ENCODE data around the gene WWOX. TPM values are rescaled to one million over a fixed set of nuclear protein-coding genes. Genes with fewer than 3 reads are reported as not detected.

The WWOX gene
- total RNA-seq, 1 donor from 2014 or later = 8.9 TPM

GRCh38 chr16:78097548-78097947 lies 1.9 kb upstream of the WWOX start:
- no peak for DNase-seq
- H3K36me3 ChIP-seq = no peaks in the 10 kb centered on the region
- H3K4me3 ChIP-seq = no peak overlapping the region
- no peak overlapping the region for H3K27ac ChIP-seq (replicated peaks)
- H3K27me3 ChIP-seq (ENCODE audit: low read depth) = peaks cover 20% of the 10 kb centered on the region
- H3K9me3 ChIP-seq (replicated peaks) = no peaks in the 10 kb centered on the region
- TF ChIP-seq CTCF (IDR thresholded peaks at IDR 0.05; ENCODE audit: borderline replicate concordance) = no peak
- H3K4me1 ChIP-seq = peaks cover 19% of the 10 kb centered on the region
- intact Hi-C loops (cut with micrococcal nuclease) = no loop called here

GRCh38 chr16:78098087-78098486 lies 1.4 kb upstream of the WWOX start:
- Histone ChIP-seq H3K9me3 (replicated peaks) (no peaks in the 10 kb centered on the region), H3K4me1 (peaks cover 22% of the 10 kb centered on the region), H3K4me3 (no peak overlapping the region), H3K27ac (replicated peaks) (no peak overlapping the region), H3K36me3 (no peaks in the 10 kb centered on the region), H3K27me3 (ENCODE audit: low read depth) (peaks cover 14% of the 10 kb centered on the region)
- no peak for TF ChIP-seq CTCF (IDR thresholded peaks at IDR 0.05; ENCODE audit: borderline replicate concordance)
- intact Hi-C loops (cut with micrococcal nuclease) = no loop called here
- no peak for DNase-seq

DNA sequence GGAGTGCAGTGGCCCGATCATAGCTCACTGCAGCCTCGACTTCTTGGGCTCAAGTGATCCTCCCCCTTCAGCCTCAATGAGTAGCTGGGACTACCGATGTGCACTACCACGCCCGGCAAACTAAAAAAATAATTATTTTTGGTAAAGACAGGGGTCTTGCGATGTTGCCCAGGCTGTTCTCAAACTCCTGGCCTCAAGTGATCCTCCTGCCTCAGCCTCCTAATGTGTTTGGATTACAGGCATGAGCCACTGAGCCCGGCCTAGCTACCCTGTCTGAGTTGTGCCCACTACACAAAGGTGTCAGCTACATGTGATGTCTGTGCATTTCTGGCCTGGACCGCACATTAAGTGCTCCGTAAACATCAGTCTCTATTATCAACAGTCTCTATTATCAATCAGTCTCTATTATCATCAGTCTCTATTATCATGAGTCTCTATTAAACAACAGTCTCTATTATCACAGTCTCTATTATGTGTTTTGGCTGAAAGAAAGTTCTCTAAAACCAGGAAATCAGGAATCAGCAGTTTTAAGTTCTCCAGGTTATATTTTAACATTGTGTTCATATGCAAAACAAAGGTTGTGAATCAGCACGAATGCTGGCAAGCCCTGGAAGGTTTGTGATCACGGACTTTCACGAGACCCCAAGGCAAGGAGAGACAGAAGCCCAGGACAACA lies 721 bp upstream of the WWOX start:
- no peak for DNase-seq

GRCh38 chr16:78100112-78100467 lies 636 bp downstream of the WWOX start:
- intact Hi-C loops (cut with micrococcal nuclease) = no loop called here
- peak overlapping the region; percentile 94 for H3K27ac ChIP-seq (replicated peaks)
- no peaks in the 10 kb centered on the region for H3K9me3 ChIP-seq (replicated peaks)

More for the DNA sequence above, 721 bp upstream of the WWOX start:
- no peak for TF ChIP-seq CTCF (IDR thresholded peaks at IDR 0.05; ENCODE audit: borderline replicate concordance)
- no peaks in the 10 kb centered on the region for H3K9me3 ChIP-seq (replicated peaks)
- peaks cover 8% of the 10 kb centered on the region for H3K27me3 ChIP-seq (ENCODE audit: low read depth)
- no peaks in the 10 kb centered on the region for H3K36me3 ChIP-seq
- peak overlapping the region; percentile 94 for H3K27ac ChIP-seq (replicated peaks)
- H3K4me1 ChIP-seq = peaks cover 22% of the 10 kb centered on the region
- H3K4me3 ChIP-seq = peak overlapping the region; percentile 96
- intact Hi-C loops (cut with micrococcal nuclease) = no loop called here

DNA sequence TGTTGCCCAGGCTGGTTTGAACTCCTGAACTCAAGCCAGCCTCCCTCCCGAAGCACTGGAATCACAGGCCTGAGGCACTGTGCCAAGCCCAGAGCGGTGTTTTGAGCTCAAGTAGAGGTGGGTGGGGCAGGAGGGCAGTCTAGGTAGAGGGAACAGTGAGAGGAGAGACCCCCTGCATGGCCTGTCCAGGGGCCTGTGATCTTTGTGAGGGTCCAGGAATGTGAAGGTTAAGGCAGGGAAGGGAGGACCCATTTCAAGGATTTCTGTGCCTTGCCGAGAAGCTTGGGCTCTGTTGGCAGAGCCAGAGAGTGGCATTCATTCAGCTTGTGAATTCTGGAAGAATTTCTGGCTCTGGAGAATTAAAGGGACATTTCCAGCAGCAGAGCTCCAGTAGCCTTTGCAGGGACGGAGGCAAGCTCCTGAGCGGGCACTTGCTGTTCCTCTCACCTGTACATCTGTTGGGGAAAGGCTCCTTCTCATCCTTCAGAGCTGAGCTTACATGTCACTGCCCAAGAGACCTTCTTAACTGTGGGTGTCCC lies 2.7 kb downstream of the WWOX start:
- peaks cover 30% of the 10 kb centered on the region for H3K4me1 ChIP-seq
- H3K36me3 ChIP-seq = no peaks in the 10 kb centered on the region
- no peak for TF ChIP-seq CTCF (IDR thresholded peaks at IDR 0.05; ENCODE audit: borderline replicate concordance)
- H3K27me3 ChIP-seq (ENCODE audit: low read depth) = no peaks in the 10 kb centered on the region
- H3K4me3 ChIP-seq = no peak overlapping the region
- no peak overlapping the region for H3K27ac ChIP-seq (replicated peaks)
- DNase-seq = no peak
- no peaks in the 10 kb centered on the region for H3K9me3 ChIP-seq (replicated peaks)
- intact Hi-C loops (cut with micrococcal nuclease) = no loop called here

More at GRCh38 chr16:78100112-78100467, 636 bp downstream of the WWOX start:
- TF ChIP-seq CTCF (IDR thresholded peaks at IDR 0.05; ENCODE audit: borderline replicate concordance) = peak; percentile 86
- Histone ChIP-seq H3K4me1 (peaks cover 22% of the 10 kb centered on the region), H3K36me3 (no peaks in the 10 kb centered on the region), H3K27me3 (ENCODE audit: low read depth) (peaks cover under 1% of the 10 kb centered on the region), H3K4me3 (peak overlapping the region; percentile 96)
- DNase-seq = no peak

Data from left ventricle myocardium inferior (tissue), 1 donor.